ENCODE data around the gene PALM. TPM values are rescaled to one million over a fixed set of nuclear protein-coding genes. Genes with fewer than 3 reads are reported as not detected.

Gene PALM
- total RNA-seq, 1 experiment from 2014 or later, result 18.5 TPM

GRCh38 chr19:772730-773436, 64.1 kb downstream of the PALM start:
- Histone ChIP-seq H3K23ac (ENCODE audit: insufficient read length, low read depth, low read length) (no peak overlapping the region), H4K8ac (replicated peaks; ENCODE audit: insufficient read length, low read depth, low read length) (no peak overlapping the region), H3K9me3 (ENCODE audit: control insufficient read depth, low read depth, low read length) (no peaks in the 10 kb centered on the region), H3K18ac (ENCODE audit: insufficient read length, low read depth, low read length) (no peak overlapping the region), H3K23me2 (ENCODE audit: insufficient read length, low read depth, low read length, poor library complexity, severe bottlenecking) (no peaks in the 10 kb centered on the region), H3K27me3 (ENCODE audit: insufficient read depth, low read length) (no peaks in the 10 kb centered on the region), H3K4me2 (ENCODE audit: insufficient read depth, insufficient read length, low read length) (no peak overlapping the region), H2BK120ac (ENCODE audit: low read depth, low read length, poor library complexity, severe bottlenecking) (no peak overlapping the region), H3K14ac (ENCODE audit: insufficient read depth, low read length) (no peak overlapping the region), H2AFZ (ENCODE audit: low read length) (no peak overlapping the region), H3K79me2 (ENCODE audit: insufficient read depth, low read length) (no peaks in the 10 kb centered on the region), H3T11ph (ENCODE audit: low read length) (no peak overlapping the region), H2BK20ac (ENCODE audit: low read depth, low read length, poor library complexity, severe bottlenecking) (no peak overlapping the region), H3K79me1 (ENCODE audit: insufficient read depth, low read depth, low read length, poor library complexity, severe bottlenecking) (no peaks in the 10 kb centered on the region), H4K5ac (ENCODE audit: insufficient read length, low read depth, low read length) (no peak overlapping the region), H4K20me1 (ENCODE audit: control insufficient read depth, insufficient read depth, insufficient read length) (no peaks in the 10 kb centered on the region), H2BK5ac (ENCODE audit: insufficient read length, low read length) (no peak overlapping the region), H3K4ac (ENCODE audit: low read depth, low read length) (no peak overlapping the region), H4K91ac (ENCODE audit: insufficient read length, low read depth, low read length) (no peak overlapping the region), H2AK5ac (ENCODE audit: insufficient read length, low read length) (no peak overlapping the region), H3K27ac (ENCODE audit: insufficient read length, low read depth, low read length) (no peak overlapping the region), H3K56ac (ENCODE audit: insufficient read length, low read depth, low read length) (no peak overlapping the region), H3K4me1 (ENCODE audit: insufficient read depth, low read length) (no peaks in the 10 kb centered on the region), H2BK12ac (ENCODE audit: insufficient read length, low read depth, low read length) (no peak overlapping the region), H3K9ac (ENCODE audit: extremely low read depth, insufficient read length, low read length) (no peak overlapping the region), H2BK15ac (ENCODE audit: low read depth, low read length) (no peak overlapping the region)
- H3K4me3 Mint-ChIP-seq, result no peak overlapping the region
- DNase-seq, result peak; percentile 83
- no peaks in the 10 kb centered on the region; a peak in 2 of 5 replicates for H3K9me3 Mint-ChIP-seq
- peaks cover 3% of the 10 kb centered on the region for H3K27me3 Mint-ChIP-seq (ENCODE audit: low read depth)
- H3K4me1 Mint-ChIP-seq, result no peaks in the 10 kb centered on the region
- WGBS (ENCODE audit: extremely low coverage, insufficient read length, low lambda C conversion rate), result no CpG with 5 or more reads among the region's 18 CpGs
- H3K36me3 Mint-ChIP-seq (ENCODE audit: insufficient read depth in 1 of 3, low read depth in 3 of 3), result no peaks in the 10 kb centered on the region
- no peak for TF ChIP-seq CTCF (conservative IDR thresholded peaks at IDR 0.05)
- no peak overlapping the region for H3K27ac Mint-ChIP-seq
